IMR-90 (cell line): Measurements from ENCODE around the gene HMX1. TPM values are rescaled to one million over a fixed set of nuclear protein-coding genes. Genes with fewer than 3 reads are reported as not detected.

Experiments used
- ATAC-seq: fragments of 200-7000 bp; cut with Tn5 transposase; 2 replicates; pipeline ENCODE4 v1.9.1; 2020; ENCODE audit warnings: low read depth, mild to moderate bottlenecking, moderate library complexity
- BruUV-seq: library from RNA; stranded (reverse); fragments of 400-500 nt; replicated peaks from 2 replicates; lab custom pipeline; 2021; lab: Mats Ljungman, UMichigan
- CTCF ChIA-PET: fragments of 300-600 bp; formaldehyde crosslinking; extraction: SDS; loops from one replicate; lab custom pipeline; 2021; ENCODE audit warnings: antibody characterized with exemption; lab: Yijun Ruan, JAX
- POLR2A ChIA-PET: fragments of 300-600 bp; sonication (Branson Sonifier 250); formaldehyde crosslinking; loops from one replicate; lab custom pipeline; 2022; ENCODE audit warnings: antibody characterized with exemption; ENCODE audit not compliant: unreplicated experiment; lab: Charles Lee
- DNase-seq: peaks from one replicate; pipeline ENCODE4 v3.0.0; 2013
- H2AFZ ChIP-seq: replicated peaks from 2 replicates; pipeline ENCODE3; 2013; ENCODE audit warnings: low read length, mild to moderate bottlenecking; ENCODE audit not compliant: poor library complexity
- H2AK5ac ChIP-seq: 2 replicates; pipeline ENCODE4 v1.6.1; 2013; ENCODE audit warnings: low read depth, low read length, inconsistent platforms
- H2AK9ac ChIP-seq: replicated peaks from 2 replicates; pipeline ENCODE3; 2013; ENCODE audit warnings: mild to moderate bottlenecking, low read depth, low read length, moderate library complexity; ENCODE audit not compliant: poor library complexity
- H2BK120ac ChIP-seq: 2 replicates; pipeline ENCODE4 v1.6.1; 2013; ENCODE audit warnings: low read depth, low read length, inconsistent platforms
- H2BK15ac ChIP-seq: 3 replicates; pipeline ENCODE4 v1.6.1; 2013; ENCODE audit warnings: low read depth, low read length, inconsistent platforms
- H2BK20ac ChIP-seq: 2 replicates; pipeline ENCODE4 v1.6.1; 2013; ENCODE audit warnings: low read depth, mild to moderate bottlenecking, inconsistent platforms, low read length, moderate library complexity
- H2BK5ac ChIP-seq: 2 replicates; pipeline ENCODE4 v1.6.1; 2013; ENCODE audit warnings: mild to moderate bottlenecking, low read depth, low read length, inconsistent platforms; ENCODE audit not compliant: poor library complexity, severe bottlenecking
- H3K14ac ChIP-seq: replicated peaks from 2 replicates; pipeline ENCODE4 v1.6.1; 2013; ENCODE audit warnings: low read depth, low read length, inconsistent platforms
- H3K18ac ChIP-seq: 2 replicates; pipeline ENCODE4 v1.6.1; 2013; ENCODE audit warnings: low read depth, low read length, control low read depth
- H3K23ac ChIP-seq: 2 replicates; pipeline ENCODE4 v1.6.1; 2013; ENCODE audit warnings: low read depth, low read length, inconsistent platforms
- H3K27ac ChIP-seq: 2 replicates; pipeline ENCODE4 v1.5.1; 2013; ENCODE audit warnings: mild to moderate bottlenecking, control low read depth, low read length; ENCODE audit not compliant: insufficient read depth
- H3K27me3 ChIP-seq: 2 replicates; pipeline ENCODE4 v1.6.1; 2013; ENCODE audit warnings: low read length; ENCODE audit not compliant: control insufficient read depth, insufficient read depth
- H3K36me3 ChIP-seq: 2 replicates; pipeline ENCODE4 v1.6.1; 2013; ENCODE audit warnings: low read length, mixed read lengths; ENCODE audit not compliant: control insufficient read depth, insufficient read depth
- H3K4ac ChIP-seq: 2 replicates; pipeline ENCODE4 v1.6.1; 2013; ENCODE audit warnings: low read depth, low read length, inconsistent platforms
- H3K4me1 ChIP-seq: 2 replicates; pipeline ENCODE4 v1.6.1; 2013; ENCODE audit warnings: low read length, mixed read lengths; ENCODE audit not compliant: control insufficient read depth, insufficient read depth
- H3K4me2 ChIP-seq: 2 replicates; pipeline ENCODE4 v1.6.1; 2013; ENCODE audit warnings: low read depth, mild to moderate bottlenecking, control low read depth, low read length, moderate library complexity
- H3K4me3 ChIP-seq: 2 replicates; pipeline ENCODE4 v1.5.1; 2013; ENCODE audit warnings: low read depth, mild to moderate bottlenecking, control low read depth, low read length, moderate library complexity; ENCODE audit not compliant: insufficient read depth
- H3K56ac ChIP-seq: 2 replicates; pipeline ENCODE4 v1.6.1; 2013; ENCODE audit warnings: low read length, inconsistent platforms; ENCODE audit not compliant: insufficient read depth; ENCODE audit errors: extremely low read depth
- H3K79me1 ChIP-seq, 2 experiments: 2 replicates each; pipeline ENCODE4 v1.6.1; 2013; ENCODE audit warnings: low read length in 2 of 2, inconsistent platforms in 1 of 2, low read depth in 1 of 2
- H3K9ac ChIP-seq: 2 replicates; pipeline ENCODE4 v1.6.1; 2013; ENCODE audit warnings: low read depth, low read length, control low read depth
- H3K9me1 ChIP-seq: 2 replicates; pipeline ENCODE4 v1.6.1; 2013; ENCODE audit warnings: low read length, inconsistent platforms; ENCODE audit not compliant: insufficient read depth
- H3K9me3 ChIP-seq: 2 replicates; pipeline ENCODE4 v1.6.1; 2013; ENCODE audit warnings: low read length; ENCODE audit not compliant: control insufficient read depth, insufficient read depth
- H4K20me1 ChIP-seq: 2 replicates; pipeline ENCODE4 v1.6.1; 2013; ENCODE audit warnings: low read length, inconsistent platforms; ENCODE audit not compliant: insufficient read depth
- H4K5ac ChIP-seq: 2 replicates; pipeline ENCODE4 v1.6.1; 2013; ENCODE audit warnings: mild to moderate bottlenecking, low read depth, low read length, control low read depth
- H4K8ac ChIP-seq, 2 experiments: 2 replicates each; pipeline ENCODE4 v1.6.1; 2013; ENCODE audit warnings: low read depth in 2 of 2, low read length in 2 of 2, control low read depth in 1 of 2, inconsistent platforms in 1 of 2
- H4K91ac ChIP-seq: 2 replicates; pipeline ENCODE4 v1.6.1; 2013; ENCODE audit warnings: low read depth, low read length, inconsistent platforms; ENCODE audit not compliant: insufficient read depth
- BHLHE40 ChIP-seq: fragments of 150-350 bp; IDR thresholded peaks from 2 replicates; pipeline ENCODE4 v1.6.1; 2016; ENCODE audit warnings: mild to moderate bottlenecking, low read depth, low read length
- CEBPB ChIP-seq: IDR thresholded peaks from 2 replicates; pipeline ENCODE4 v1.6.1; 2012; ENCODE audit warnings: low read depth, low read length, improper control_type of control experiment
- CHD1 ChIP-seq: IDR thresholded peaks from 2 replicates; pipeline ENCODE4 v1.6.1; 2012; ENCODE audit warnings: low read depth, low read length, improper control_type of control experiment
- ELK1 ChIP-seq: fragments of 150-350 bp; IDR thresholded peaks from 2 replicates; pipeline ENCODE4 v1.6.1; 2016; ENCODE audit warnings: low read depth, mild to moderate bottlenecking, low read length, moderate library complexity, borderline replicate concordance
- FOS ChIP-seq: fragments of 150-350 bp; IDR thresholded peaks from 2 replicates; pipeline ENCODE4 v1.6.1; 2016; ENCODE audit warnings: low read depth, low read length
- MAZ ChIP-seq: IDR thresholded peaks from 2 replicates; pipeline ENCODE4 v1.6.1; 2012; ENCODE audit warnings: low read depth, mild to moderate bottlenecking, low read length, improper control_type of control experiment, moderate library complexity, borderline replicate concordance
- MXI1 ChIP-seq: IDR thresholded peaks from 2 replicates; pipeline ENCODE4 v1.6.1; 2012; ENCODE audit warnings: low read depth, mild to moderate bottlenecking, low read length, moderate library complexity, borderline replicate concordance
- NFE2L2 ChIP-seq: fragments of 150-350 bp; IDR thresholded peaks from 2 replicates; pipeline ENCODE4 v1.6.1; 2016; ENCODE audit warnings: low read depth, mild to moderate bottlenecking, low read length
- POLR2A ChIP-seq: IDR thresholded peaks from 2 replicates; pipeline ENCODE4 v1.6.1; 2012; ENCODE audit warnings: mild to moderate bottlenecking, low read depth, low read length
- RAD21 ChIP-seq: IDR thresholded peaks from 2 replicates; pipeline ENCODE4 v1.6.1; 2012; ENCODE audit warnings: low read length, improper control_type of control experiment
- RCOR1 ChIP-seq: IDR thresholded peaks from 2 replicates; pipeline ENCODE4 v1.6.1; 2012; ENCODE audit warnings: mild to moderate bottlenecking, low read length, improper control_type of control experiment; ENCODE audit not compliant: insufficient replicate concordance
- SMC3 ChIP-seq: fragments of 150-350 bp; IDR thresholded peaks from 2 replicates; pipeline ENCODE4 v1.6.1; 2016; ENCODE audit warnings: low read depth, mild to moderate bottlenecking, antibody characterized with exemption, low read length, moderate library complexity
- USF2 ChIP-seq: fragments of 150-350 bp; IDR thresholded peaks from 2 replicates; pipeline ENCODE4 v1.6.1; 2017; ENCODE audit warnings: mild to moderate bottlenecking, antibody characterized with exemption, low read length, low read depth
- WGBS, 2 experiments: methylation state at CpG; one replicate each; pipeline versions ENCODE4 v1.1.5 to v1.1.7; 2013; ENCODE audit warnings: missing lambda C conversion rate in 2 of 2; ENCODE audit not compliant: insufficient read length in 1 of 2; ENCODE audit errors: extremely low coverage in 2 of 2; 5-methylcytosine and 5-hydroxymethylcytosine counted together
- dilution Hi-C: fragments of 300-500 bp; cut with HindIII; formaldehyde crosslinking; loops from one replicate; pipeline ENCODE4 v1.14.3; 2018; ENCODE audit warnings: low sequenced_read_pairs; ENCODE audit not compliant: unreplicated experiment
- in situ Hi-C: fragments of 300-500 bp; cut with MboI; formaldehyde crosslinking; loops from 3 replicates; pipeline ENCODE4 v1.14.3; 2019; ENCODE audit warnings: low sequenced_read_pairs, inconsistent platforms, mixed read lengths
- intact Hi-C: fragments of 100-400 bp; cut with micrococcal nuclease; formaldehyde crosslinking; loops from 2 replicates; pipeline ENCODE4 v1.10.0; 2022
- polyA plus RNA-seq, 3 experiments: library from polyadenylated mRNA; depleted of rRNA; stranded (reverse); fragments of >200 nt; gene quantifications; 2 replicates each; pipeline ENCODE4 v1.2.3, GENCODE V29; 2012; ENCODE audit warnings: low replicate concordance in 1 of 3
- total RNA-seq: library from RNA; depleted of rRNA; stranded (reverse); fragments of >200 nt; gene quantifications from 2 replicates; pipeline ENCODE4 v1.2.3, GENCODE V29; 2012
- TF ChIP-seq, protein P1 (sequence below): conservative IDR thresholded peaks from 2 replicates; pipeline ENCODE4 v1.5.1; 2012; ENCODE audit warnings: mild to moderate bottlenecking, low read depth, low read length, improper control_type of control experiment

Gene HMX1
- total and polyA plus RNA-seq, 2 of the 4 experiments (the other 2 are of a cell fraction), result not detected

DNA sequence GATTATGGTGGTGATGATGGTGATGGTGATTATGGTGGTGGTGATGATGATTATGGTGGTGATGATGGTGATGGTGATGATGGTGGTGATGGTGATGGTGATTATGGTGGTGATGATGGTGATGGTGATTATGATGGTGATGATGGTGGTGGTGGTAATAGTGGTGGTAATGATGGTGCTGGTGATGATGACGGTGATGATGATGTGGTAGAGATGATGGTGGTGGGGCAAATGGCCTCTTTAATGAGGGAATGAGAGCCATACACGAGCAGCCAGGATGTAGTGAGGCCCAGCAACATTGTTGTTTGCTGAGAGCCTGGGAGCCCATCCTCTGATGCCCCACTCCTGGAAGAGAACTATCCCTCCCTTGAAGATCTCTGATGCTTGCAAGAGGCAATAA lies 29.0 kb downstream of the HMX1 start:
- WGBS, 2 experiments, result no CpG with 5 or more reads among the region's 2 CpGs
- no peak overlapping the region for H3K27ac ChIP-seq
- H2AFZ ChIP-seq, result no peak overlapping the region
- H3K18ac ChIP-seq, result no peak overlapping the region
- no peak overlapping the region for H3K4ac ChIP-seq
- intact Hi-C loops (no loop called here), dilution Hi-C loops (no loop called here), in situ Hi-C loops (no loop called here)
- TF ChIP-seq SMC3, result no peak
- TF ChIP-seq POLR2A, result no peak
- TF ChIP-seq ELK1, result no peak
- no peak for TF ChIP-seq FOS
- TF ChIP-seq, protein P1, sequence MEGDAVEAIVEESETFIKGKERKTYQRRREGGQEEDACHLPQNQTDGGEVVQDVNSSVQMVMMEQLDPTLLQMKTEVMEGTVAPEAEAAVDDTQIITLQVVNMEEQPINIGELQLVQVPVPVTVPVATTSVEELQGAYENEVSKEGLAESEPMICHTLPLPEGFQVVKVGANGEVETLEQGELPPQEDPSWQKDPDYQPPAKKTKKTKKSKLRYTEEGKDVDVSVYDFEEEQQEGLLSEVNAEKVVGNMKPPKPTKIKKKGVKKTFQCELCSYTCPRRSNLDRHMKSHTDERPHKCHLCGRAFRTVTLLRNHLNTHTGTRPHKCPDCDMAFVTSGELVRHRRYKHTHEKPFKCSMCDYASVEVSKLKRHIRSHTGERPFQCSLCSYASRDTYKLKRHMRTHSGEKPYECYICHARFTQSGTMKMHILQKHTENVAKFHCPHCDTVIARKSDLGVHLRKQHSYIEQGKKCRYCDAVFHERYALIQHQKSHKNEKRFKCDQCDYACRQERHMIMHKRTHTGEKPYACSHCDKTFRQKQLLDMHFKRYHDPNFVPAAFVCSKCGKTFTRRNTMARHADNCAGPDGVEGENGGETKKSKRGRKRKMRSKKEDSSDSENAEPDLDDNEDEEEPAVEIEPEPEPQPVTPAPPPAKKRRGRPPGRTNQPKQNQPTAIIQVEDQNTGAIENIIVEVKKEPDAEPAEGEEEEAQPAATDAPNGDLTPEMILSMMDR, result no peak
- no peak for TF ChIP-seq MAZ
- no peak for TF ChIP-seq USF2
- TF ChIP-seq NFE2L2, result no peak
- no peak for TF ChIP-seq CHD1
- no peak for TF ChIP-seq RCOR1
- no peak for TF ChIP-seq BHLHE40
- no peak for TF ChIP-seq CEBPB
- no peak for TF ChIP-seq RAD21
- no peak for TF ChIP-seq MXI1
- no peaks in the 10 kb centered on the region for H4K20me1 ChIP-seq
- no peaks in the 10 kb centered on the region for H3K36me3 ChIP-seq
- no peak overlapping the region for H2BK20ac ChIP-seq
- no peak overlapping the region for H3K56ac ChIP-seq
- H2BK5ac ChIP-seq, result no peak overlapping the region
- no peaks in the 10 kb centered on the region; the same call in 1 of the 2 replicates for H3K27me3 ChIP-seq
- H3K4me3 ChIP-seq, result no peak overlapping the region
- no peak for ATAC-seq
- H3K9me1 ChIP-seq, result no peaks in the 10 kb centered on the region
- no peak overlapping the region for H2BK120ac ChIP-seq
- CTCF ChIA-PET, result no interaction called here
- peaks cover 2% of the 10 kb centered on the region; the same call in 1 of the 2 replicates for H3K9me3 ChIP-seq
- no peak overlapping the region for H4K91ac ChIP-seq
- H2AK9ac ChIP-seq, result no peak overlapping the region
- no peak overlapping the region for H2BK15ac ChIP-seq
- no peak overlapping the region for H3K4me2 ChIP-seq
- no TSS peak for BruUV-seq
- H3K9ac ChIP-seq, result no peak overlapping the region
- POLR2A ChIA-PET, result no interaction called here
- H3K4me1 ChIP-seq, result no peaks in the 10 kb centered on the region
- H2AK5ac ChIP-seq, result no peak overlapping the region
- no peak overlapping the region for H3K23ac ChIP-seq
- DNase-seq, result no peak
- H4K5ac ChIP-seq, result no peak overlapping the region
- H3K14ac ChIP-seq, result no peak overlapping the region
- no peaks in the 10 kb centered on the region for H3K79me1 ChIP-seq
- H4K8ac ChIP-seq, result no peak overlapping the region
